HEK293T (cell line): ENCODE results near the gene TECPR1.

Experiments used
- BHLHE40 ChIP-seq: fragments of 450-650 bp; IDR thresholded peaks from 2 replicates; pipeline ENCODE4 v1.6.1; 2016; ENCODE audit warnings: mild to moderate bottlenecking, moderate library complexity, borderline replicate concordance
- CTBP1 ChIP-seq: fragments of 450-650 bp; IDR thresholded peaks from 2 replicates; pipeline ENCODE4 v1.6.1; 2016; ENCODE audit warnings: borderline replicate concordance
- ELF4 ChIP-seq: fragments of 450-650 bp; IDR thresholded peaks from 2 replicates; pipeline ENCODE4 v1.6.1; 2017; ENCODE audit warnings: antibody characterized with exemption
- FOXK2 ChIP-seq: fragments of 450-650 bp; IDR thresholded peaks from 2 replicates; pipeline ENCODE4 v1.6.1; 2016; ENCODE audit warnings: mild to moderate bottlenecking
- FOXM1 ChIP-seq: fragments of 450-650 bp; IDR thresholded peaks from 2 replicates; pipeline ENCODE4 v1.6.1; 2017; ENCODE audit warnings: mild to moderate bottlenecking, borderline replicate concordance
- L3MBTL2 ChIP-seq: fragments of 450-650 bp; conservative IDR thresholded peaks from 2 replicates; pipeline ENCODE4 v1.6.1; 2016; ENCODE audit warnings: mild to moderate bottlenecking
- LEF1 ChIP-seq: fragments of 450-650 bp; IDR thresholded peaks from 2 replicates; pipeline ENCODE4 v1.6.1; 2017; ENCODE audit warnings: mild to moderate bottlenecking, borderline replicate concordance
- SP1 ChIP-seq: fragments of 450-650 bp; IDR thresholded peaks from 2 replicates; pipeline ENCODE4 v1.6.1; 2017
- SUZ12 ChIP-seq: fragments of 450-650 bp; IDR thresholded peaks from 2 replicates; pipeline ENCODE4 v1.6.1; 2016; ENCODE audit warnings: mild to moderate bottlenecking
- TARDBP ChIP-seq: fragments of 450-650 bp; IDR thresholded peaks from 2 replicates; pipeline ENCODE4 v1.6.1; 2016
- ZNF384 ChIP-seq: fragments of 450-650 bp; IDR thresholded peaks from 2 replicates; pipeline ENCODE4 v1.6.1; 2016
- TF ChIP-seq, protein P1 (sequence below): fragments of 450-650 bp; IDR thresholded peaks from 2 replicates; pipeline ENCODE4 v1.6.1; 2016

DNA sequence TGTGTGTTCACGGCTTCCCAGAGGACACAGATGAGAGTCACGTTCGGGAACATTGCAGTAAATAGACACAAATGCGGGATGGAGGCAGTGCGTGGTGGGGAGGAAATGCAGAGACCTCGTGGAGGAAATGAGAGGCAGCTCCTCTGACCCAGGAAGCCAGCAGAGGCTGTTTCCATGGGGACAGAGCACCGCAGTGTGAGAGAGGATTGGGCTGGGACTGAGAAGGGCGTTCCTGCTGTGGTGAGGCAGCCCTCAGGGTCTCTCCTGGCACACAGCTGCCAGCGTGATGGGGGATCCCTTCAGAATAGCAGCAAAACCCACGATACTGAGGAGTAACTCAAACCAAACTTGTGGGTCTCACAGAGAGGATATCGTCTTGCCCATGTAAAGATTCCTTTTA, 62.5 kb downstream of the TECPR1 start:
- TF ChIP-seq ZNF384, result no peak
- no peak for TF ChIP-seq SP1
- TF ChIP-seq ELF4, result no peak
- TF ChIP-seq LEF1, result no peak
- TF ChIP-seq BHLHE40, result no peak
- no peak for TF ChIP-seq SUZ12
- TF ChIP-seq FOXK2, result no peak
- TF ChIP-seq TARDBP, result no peak
- TF ChIP-seq L3MBTL2, result no peak
- no peak for TF ChIP-seq CTBP1
- TF ChIP-seq, protein P1, sequence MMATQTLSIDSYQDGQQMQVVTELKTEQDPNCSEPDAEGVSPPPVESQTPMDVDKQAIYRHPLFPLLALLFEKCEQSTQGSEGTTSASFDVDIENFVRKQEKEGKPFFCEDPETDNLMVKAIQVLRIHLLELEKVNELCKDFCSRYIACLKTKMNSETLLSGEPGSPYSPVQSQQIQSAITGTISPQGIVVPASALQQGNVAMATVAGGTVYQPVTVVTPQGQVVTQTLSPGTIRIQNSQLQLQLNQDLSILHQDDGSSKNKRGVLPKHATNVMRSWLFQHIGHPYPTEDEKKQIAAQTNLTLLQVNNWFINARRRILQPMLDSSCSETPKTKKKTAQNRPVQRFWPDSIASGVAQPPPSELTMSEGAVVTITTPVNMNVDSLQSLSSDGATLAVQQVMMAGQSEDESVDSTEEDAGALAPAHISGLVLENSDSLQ, result no peak
- TF ChIP-seq FOXM1, result no peak
